Ishikawa (cell line): Measurements from ENCODE around the gene GSE1.

ENCODE experiments used
- CEBPB ChIP-seq: IDR thresholded peaks from 2 replicates; pipeline ENCODE4 v1.6.1; 2012
- CREB1 ChIP-seq: IDR thresholded peaks from 2 replicates; pipeline ENCODE4 v1.6.1; 2012; ENCODE audit warnings: low read depth
- EGR1 ChIP-seq: IDR thresholded peaks from 2 replicates; pipeline ENCODE4 v1.6.1; 2012
- EP300 ChIP-seq: IDR thresholded peaks from 2 replicates; pipeline ENCODE4 v1.6.1; 2012; ENCODE audit warnings: borderline replicate concordance
- FOXM1 ChIP-seq: IDR thresholded peaks from 2 replicates; pipeline ENCODE4 v1.6.1; 2012; ENCODE audit warnings: low read depth, borderline replicate concordance
- MAX ChIP-seq: IDR thresholded peaks from 2 replicates; pipeline ENCODE4 v1.6.1; 2012
- NFIC ChIP-seq: IDR thresholded peaks from 2 replicates; pipeline ENCODE4 v1.6.1; 2012
- RAD21 ChIP-seq: IDR thresholded peaks from 2 replicates; pipeline ENCODE4 v1.6.1; 2012; ENCODE audit warnings: low read depth
- REST ChIP-seq: IDR thresholded peaks from 2 replicates; pipeline ENCODE4 v1.6.1; 2012; ENCODE audit warnings: low read depth, mild to moderate bottlenecking
- TAF1 ChIP-seq: IDR thresholded peaks from 2 replicates; pipeline ENCODE4 v1.6.1; 2012; ENCODE audit warnings: low read depth, mild to moderate bottlenecking
- TCF12 ChIP-seq: IDR thresholded peaks from 2 replicates; pipeline ENCODE4 v1.6.1; 2012; ENCODE audit warnings: low read depth
- TEAD4 ChIP-seq: IDR thresholded peaks from 2 replicates; pipeline ENCODE4 v1.6.1; 2012
- USF1 ChIP-seq: IDR thresholded peaks from 2 replicates; pipeline ENCODE4 v1.6.1; 2012
- YY1 ChIP-seq: IDR thresholded peaks from 2 replicates; pipeline ENCODE4 v1.6.1; 2012; ENCODE audit warnings: low read depth
- ZBTB7A ChIP-seq: IDR thresholded peaks from 2 replicates; pipeline ENCODE4 v1.6.1; 2012; ENCODE audit warnings: low read depth

GSE1 gene

GRCh38 chr16:85571813-85572619 lies 41.1 kb upstream of the GSE1 start:
- TF ChIP-seq NFIC (no peak), CEBPB (no peak), FOXM1 (no peak)

GRCh38 chr16:85573045-85573695 lies 40.0 kb upstream of the GSE1 start:
- TF ChIP-seq REST, result no peak
- TF ChIP-seq EP300, result no peak
- TF ChIP-seq USF1, result no peak
- TF ChIP-seq CEBPB, result no peak
- TF ChIP-seq TAF1, result no peak
- TF ChIP-seq TEAD4, result no peak
- TF ChIP-seq CREB1, result no peak
- no peak for TF ChIP-seq ZBTB7A
- no peak for TF ChIP-seq EGR1
- TF ChIP-seq TCF12, result no peak

GRCh38 chr16:85573696-85574641 lies 39.2 kb upstream of the GSE1 start:
- no peak for TF ChIP-seq TEAD4
- TF ChIP-seq CREB1, result no peak
- TF ChIP-seq MAX, result no peak
- no peak for TF ChIP-seq TAF1

GRCh38 chr16:85574672-85575475 lies 38.2 kb upstream of the GSE1 start:
- no peak for TF ChIP-seq CEBPB
- no peak for TF ChIP-seq TEAD4
- no peak for TF ChIP-seq REST
- no peak for TF ChIP-seq TAF1
- no peak for TF ChIP-seq CREB1
- no peak for TF ChIP-seq EP300
- no peak for TF ChIP-seq USF1
- TF ChIP-seq FOXM1, result no peak
- TF ChIP-seq TCF12, result no peak
- no peak for TF ChIP-seq RAD21
- TF ChIP-seq ZBTB7A, result no peak
- no peak for TF ChIP-seq MAX

- no peak for TF ChIP-seq CREB1
- no peak for TF ChIP-seq FOXM1
- no peak for TF ChIP-seq USF1
- no peak for TF ChIP-seq YY1
- no peak for TF ChIP-seq TEAD4
- TF ChIP-seq REST, result no peak
- TF ChIP-seq EP300, result no peak
- no peak for TF ChIP-seq NFIC
- TF ChIP-seq CEBPB, result no peak
- no peak for TF ChIP-seq EGR1
- TF ChIP-seq ZBTB7A, result no peak
- TF ChIP-seq TAF1, result no peak
- no peak for TF ChIP-seq MAX
- no peak for TF ChIP-seq TCF12
- TF ChIP-seq RAD21, result no peak
Measured at GRCh38 chr16:85575920-85576319, 37.2 kb upstream of the GSE1 start.
